ENCODE measurements around the gene WDR64. TPM values are rescaled to one million over a fixed set of nuclear protein-coding genes. Genes with fewer than 3 reads are reported as not detected.

WDR64 gene
- total RNA-seq, 1 experiment from 2014 or later: not detected

GRCh38 chr1:241674805-241675384 lies 22.8 kb downstream of the WDR64 start:
- H3K36me3 Mint-ChIP-seq (ENCODE audit: insufficient read depth, unreplicated experiment): no peaks in the 10 kb centered on the region
- Histone ChIP-seq H3K9me3 (no peaks in the 10 kb centered on the region), H3K36me3 (ENCODE audit: control insufficient read depth, insufficient read depth, low read length) (no peaks in the 10 kb centered on the region), H3K4me1 (no peaks in the 10 kb centered on the region), H3K27me3 (replicated peaks; ENCODE audit: control insufficient read depth, insufficient read depth, low read length) (no peaks in the 10 kb centered on the region), H3K4me3 (ENCODE audit: low read depth, low read length) (no peak overlapping the region)
- H3K4me1 Mint-ChIP-seq (ENCODE audit: low read depth, unreplicated experiment): peaks cover 10% of the 10 kb centered on the region
- POLR2A ChIA-PET: no interaction called here
- no peak for DNase-seq
- CTCF ChIA-PET: no interaction called here
- H3K4me3 Mint-ChIP-seq (ENCODE audit: unreplicated experiment): no peak overlapping the region
- H3K9me3 Mint-ChIP-seq (ENCODE audit: unreplicated experiment): peaks cover 15% of the 10 kb centered on the region
- H3K27ac Mint-ChIP-seq (ENCODE audit: unreplicated experiment): no peak overlapping the region
- intact Hi-C loops (cut with micrococcal nuclease; ENCODE audit: unreplicated experiment): no loop called here
- no TSS peak for BruUV-seq (replicated peaks)
- TF ChIP-seq, protein P1, sequence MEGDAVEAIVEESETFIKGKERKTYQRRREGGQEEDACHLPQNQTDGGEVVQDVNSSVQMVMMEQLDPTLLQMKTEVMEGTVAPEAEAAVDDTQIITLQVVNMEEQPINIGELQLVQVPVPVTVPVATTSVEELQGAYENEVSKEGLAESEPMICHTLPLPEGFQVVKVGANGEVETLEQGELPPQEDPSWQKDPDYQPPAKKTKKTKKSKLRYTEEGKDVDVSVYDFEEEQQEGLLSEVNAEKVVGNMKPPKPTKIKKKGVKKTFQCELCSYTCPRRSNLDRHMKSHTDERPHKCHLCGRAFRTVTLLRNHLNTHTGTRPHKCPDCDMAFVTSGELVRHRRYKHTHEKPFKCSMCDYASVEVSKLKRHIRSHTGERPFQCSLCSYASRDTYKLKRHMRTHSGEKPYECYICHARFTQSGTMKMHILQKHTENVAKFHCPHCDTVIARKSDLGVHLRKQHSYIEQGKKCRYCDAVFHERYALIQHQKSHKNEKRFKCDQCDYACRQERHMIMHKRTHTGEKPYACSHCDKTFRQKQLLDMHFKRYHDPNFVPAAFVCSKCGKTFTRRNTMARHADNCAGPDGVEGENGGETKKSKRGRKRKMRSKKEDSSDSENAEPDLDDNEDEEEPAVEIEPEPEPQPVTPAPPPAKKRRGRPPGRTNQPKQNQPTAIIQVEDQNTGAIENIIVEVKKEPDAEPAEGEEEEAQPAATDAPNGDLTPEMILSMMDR (IDR thresholded peaks at IDR 0.05; ENCODE audit: insufficient read depth in 1 of 2, low read depth in 1 of 2, low read length in 1 of 2, severe bottlenecking in 1 of 2, unreplicated experiment in 1 of 2): no peak
- H3K27me3 Mint-ChIP-seq (ENCODE audit: insufficient read depth, unreplicated experiment): no peaks in the 10 kb centered on the region

- Mint-ChIP-seq H3K27ac (ENCODE audit: unreplicated experiment) (no peak overlapping the region), H3K9me3 (ENCODE audit: unreplicated experiment) (peaks cover 22% of the 10 kb centered on the region), H3K36me3 (ENCODE audit: insufficient read depth, unreplicated experiment) (no peaks in the 10 kb centered on the region), H3K4me3 (ENCODE audit: unreplicated experiment) (no peak overlapping the region), H3K27me3 (ENCODE audit: insufficient read depth, unreplicated experiment) (peaks cover 5% of the 10 kb centered on the region), H3K4me1 (ENCODE audit: low read depth, unreplicated experiment) (peaks cover 10% of the 10 kb centered on the region)
- intact Hi-C loops (cut with micrococcal nuclease; ENCODE audit: unreplicated experiment): no loop called here
- Histone ChIP-seq H3K36me3 (ENCODE audit: control insufficient read depth, insufficient read depth, low read length) (no peaks in the 10 kb centered on the region), H3K27me3 (replicated peaks; ENCODE audit: control insufficient read depth, insufficient read depth, low read length) (no peaks in the 10 kb centered on the region), H3K9me3 (no peaks in the 10 kb centered on the region), H3K4me3 (ENCODE audit: low read depth, low read length) (no peak overlapping the region), H3K4me1 (no peaks in the 10 kb centered on the region)
- TF ChIP-seq, protein P1 (IDR thresholded peaks at IDR 0.05; ENCODE audit: insufficient read depth in 1 of 2, low read depth in 1 of 2, low read length in 1 of 2, severe bottlenecking in 1 of 2, unreplicated experiment in 1 of 2): no peak
- CTCF ChIA-PET: no interaction called here
- no TSS peak for BruUV-seq (replicated peaks)
- DNase-seq: no peak
- POLR2A ChIA-PET: no interaction called here
Measured at GRCh38 chr1:241675983-241676382, 23.9 kb downstream of the WDR64 start.

DNA sequence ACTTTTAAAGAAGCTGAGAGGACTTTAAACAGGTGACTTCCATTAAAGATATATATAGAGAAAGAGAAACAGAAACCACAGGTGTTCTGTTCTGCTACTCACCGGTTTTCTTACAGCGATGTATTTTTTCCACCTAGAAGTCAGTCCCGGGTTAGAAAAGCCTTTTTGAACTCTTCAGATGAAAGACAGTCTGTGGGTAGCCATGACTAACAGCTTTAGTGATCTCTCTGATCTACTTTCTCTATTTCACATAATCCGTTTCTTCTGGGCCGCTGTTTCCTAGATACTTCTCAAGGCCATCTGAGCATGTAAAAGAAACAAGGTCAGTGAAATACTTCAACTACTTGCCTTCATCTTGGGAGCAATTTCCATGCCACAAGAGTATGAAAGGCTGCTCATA lies 25.1 kb downstream of the WDR64 start:
- TF ChIP-seq, protein P1 (IDR thresholded peaks at IDR 0.05; ENCODE audit: insufficient read depth in 1 of 2, low read depth in 1 of 2, low read length in 1 of 2, severe bottlenecking in 1 of 2, unreplicated experiment in 1 of 2): no peak
- CTCF ChIA-PET: no interaction called here

More for the DNA sequence above, 25.1 kb downstream of the WDR64 start:
- Mint-ChIP-seq H3K36me3 (ENCODE audit: insufficient read depth, unreplicated experiment) (no peaks in the 10 kb centered on the region), H3K27me3 (ENCODE audit: insufficient read depth, unreplicated experiment) (peaks cover 5% of the 10 kb centered on the region), H3K9me3 (ENCODE audit: unreplicated experiment) (peaks cover 20% of the 10 kb centered on the region), H3K4me1 (ENCODE audit: low read depth, unreplicated experiment) (peaks cover 6% of the 10 kb centered on the region), H3K4me3 (ENCODE audit: unreplicated experiment) (no peak overlapping the region), H3K27ac (ENCODE audit: unreplicated experiment) (no peak overlapping the region)
- no peaks in the 10 kb centered on the region for H3K9me3 ChIP-seq
- no TSS peak for BruUV-seq (replicated peaks)
- intact Hi-C loops (cut with micrococcal nuclease; ENCODE audit: unreplicated experiment): no loop called here
- H3K36me3 ChIP-seq (ENCODE audit: control insufficient read depth, insufficient read depth, low read length): no peaks in the 10 kb centered on the region
- H3K4me3 ChIP-seq (ENCODE audit: low read depth, low read length): no peak overlapping the region
- no peaks in the 10 kb centered on the region for H3K4me1 ChIP-seq
- H3K27me3 ChIP-seq (replicated peaks; ENCODE audit: control insufficient read depth, insufficient read depth, low read length): no peaks in the 10 kb centered on the region
- no peak for DNase-seq
- POLR2A ChIA-PET: no interaction called here

Measured in Caco-2 (cell line).